ENCODE results near the gene LHPP.

- TF ChIP-seq CTCF (IDR thresholded peaks at IDR 0.05): no peak
- TF ChIP-seq EP300 (IDR thresholded peaks at IDR 0.05): no peak
- no peak for TF ChIP-seq POLR2A (IDR thresholded peaks at IDR 0.05)
Measured at GRCh38 chr10:124563320-124564040, 101.9 kb downstream of the LHPP start.
